IPS-18a (cell line): ENCODE measurements around the gene PXDN.
"Not testable (repeated sequence)": the region's sequence is repeated elsewhere in the genome, so short reads cannot be mapped to it uniquely, and the experiment has no call there.

ENCODE experiments used
- H3K27ac ChIP-seq: one replicate; pipeline ENCODE4 v1.5.1; 2013; ENCODE audit warnings: low read length
- H3K27me3 ChIP-seq: one replicate; pipeline ENCODE4 v1.6.1; 2013; ENCODE audit warnings: mild to moderate bottlenecking, low read length; ENCODE audit not compliant: control insufficient read depth, insufficient read depth
- H3K36me3 ChIP-seq: one replicate; pipeline ENCODE4 v1.6.1; 2013; ENCODE audit warnings: low read depth, low read length; ENCODE audit not compliant: control insufficient read depth
- H3K4me1 ChIP-seq: one replicate; pipeline ENCODE4 v1.6.1; 2013; ENCODE audit warnings: low read depth, low read length; ENCODE audit not compliant: control insufficient read depth
- H3K4me3 ChIP-seq: one replicate; pipeline ENCODE4 v1.5.1; 2013; ENCODE audit warnings: low read length
- H3K9ac ChIP-seq: one replicate; pipeline ENCODE4 v1.6.1; 2013; ENCODE audit warnings: mild to moderate bottlenecking, low read length, moderate library complexity
- H3K9me3 ChIP-seq: one replicate; pipeline ENCODE4 v1.6.1; 2013; ENCODE audit warnings: low read depth, low read length; ENCODE audit not compliant: control insufficient read depth

PXDN gene

GRCh38 chr2:1758774-1759610 is 14.7 kb upstream of the PXDN start:
- no peak overlapping the region for H3K4me3 ChIP-seq
- no peaks in the 10 kb centered on the region for H3K4me1 ChIP-seq
- H3K9ac ChIP-seq = no peak overlapping the region
- no peaks in the 10 kb centered on the region for H3K36me3 ChIP-seq
- H3K27me3 ChIP-seq = no peaks in the 10 kb centered on the region
- H3K9me3 ChIP-seq = no peaks in the 10 kb centered on the region
- H3K27ac ChIP-seq = no peak overlapping the region

- no peaks in the 10 kb centered on the region for H3K36me3 ChIP-seq
- H3K4me1 ChIP-seq = no peaks in the 10 kb centered on the region
- no peak overlapping the region for H3K4me3 ChIP-seq
- no peak overlapping the region for H3K9ac ChIP-seq
- no peaks in the 10 kb centered on the region for H3K9me3 ChIP-seq
- H3K27ac ChIP-seq = no peak overlapping the region
- H3K27me3 ChIP-seq = no peaks in the 10 kb centered on the region
These were observed 13.9 kb upstream of the PXDN start for GRCh38 chr2:1758171-1758570.

DNA sequence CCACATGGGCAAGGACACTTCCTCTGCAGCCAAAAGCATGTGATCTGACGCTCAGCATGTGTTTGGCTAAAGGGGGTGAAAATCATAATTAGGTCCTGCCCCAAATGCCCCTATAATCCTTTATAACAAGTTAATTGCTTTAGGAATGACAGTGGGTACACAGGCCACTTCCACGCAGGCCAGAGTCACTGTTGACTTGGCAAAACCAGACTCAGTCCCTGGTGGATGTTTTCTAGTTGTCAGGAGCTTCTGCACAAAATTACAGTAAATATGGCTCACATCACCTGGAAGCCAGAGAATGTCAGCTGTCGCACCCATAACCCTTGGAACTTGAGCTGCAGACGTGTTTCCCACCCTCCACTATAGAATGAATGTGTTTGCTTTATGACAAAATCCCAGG is 13.3 kb upstream of the PXDN start:
- H3K9me3 ChIP-seq = no peaks in the 10 kb centered on the region

GRCh38 chr2:1757146-1757545 is 12.8 kb upstream of the PXDN start:
- H3K36me3 ChIP-seq, H3K27me3 ChIP-seq, H3K9ac ChIP-seq, H3K9me3 ChIP-seq, H3K4me3 ChIP-seq, H3K27ac ChIP-seq, H3K4me1 ChIP-seq: not testable (repeated sequence)

More for the DNA sequence above, 13.3 kb upstream of the PXDN start:
- Histone ChIP-seq H3K9ac (no peak overlapping the region), H3K4me1 (no peaks in the 10 kb centered on the region), H3K4me3 (no peak overlapping the region), H3K36me3 (no peaks in the 10 kb centered on the region), H3K27ac (no peak overlapping the region), H3K27me3 (no peaks in the 10 kb centered on the region)

DNA sequence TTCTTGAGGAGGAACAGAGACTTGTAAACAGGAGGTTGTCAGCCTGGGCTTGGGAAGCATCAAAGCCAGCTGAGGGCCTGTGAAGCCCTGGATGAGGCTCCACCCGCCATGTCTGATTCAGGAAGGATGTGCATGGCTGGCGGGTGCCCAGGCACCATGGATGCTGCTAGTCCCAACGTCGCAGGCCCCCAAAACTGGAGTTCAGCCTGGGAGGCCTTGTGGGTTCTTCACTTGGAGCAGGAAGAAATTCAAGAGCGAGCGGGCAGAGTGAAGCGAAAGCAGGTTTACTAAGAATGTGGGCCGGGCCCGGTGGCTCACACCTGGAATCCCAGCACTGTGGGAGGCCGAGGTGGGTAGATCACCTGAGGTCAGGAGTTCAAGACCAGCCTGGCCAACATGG is 12.1 kb upstream of the PXDN start:
- Histone ChIP-seq H3K36me3 (no peaks in the 10 kb centered on the region), H3K27ac (no peak overlapping the region), H3K4me1 (no peaks in the 10 kb centered on the region), H3K9me3 (no peaks in the 10 kb centered on the region), H3K9ac (no peak overlapping the region), H3K27me3 (no peaks in the 10 kb centered on the region), H3K4me3 (no peak overlapping the region)

DNA sequence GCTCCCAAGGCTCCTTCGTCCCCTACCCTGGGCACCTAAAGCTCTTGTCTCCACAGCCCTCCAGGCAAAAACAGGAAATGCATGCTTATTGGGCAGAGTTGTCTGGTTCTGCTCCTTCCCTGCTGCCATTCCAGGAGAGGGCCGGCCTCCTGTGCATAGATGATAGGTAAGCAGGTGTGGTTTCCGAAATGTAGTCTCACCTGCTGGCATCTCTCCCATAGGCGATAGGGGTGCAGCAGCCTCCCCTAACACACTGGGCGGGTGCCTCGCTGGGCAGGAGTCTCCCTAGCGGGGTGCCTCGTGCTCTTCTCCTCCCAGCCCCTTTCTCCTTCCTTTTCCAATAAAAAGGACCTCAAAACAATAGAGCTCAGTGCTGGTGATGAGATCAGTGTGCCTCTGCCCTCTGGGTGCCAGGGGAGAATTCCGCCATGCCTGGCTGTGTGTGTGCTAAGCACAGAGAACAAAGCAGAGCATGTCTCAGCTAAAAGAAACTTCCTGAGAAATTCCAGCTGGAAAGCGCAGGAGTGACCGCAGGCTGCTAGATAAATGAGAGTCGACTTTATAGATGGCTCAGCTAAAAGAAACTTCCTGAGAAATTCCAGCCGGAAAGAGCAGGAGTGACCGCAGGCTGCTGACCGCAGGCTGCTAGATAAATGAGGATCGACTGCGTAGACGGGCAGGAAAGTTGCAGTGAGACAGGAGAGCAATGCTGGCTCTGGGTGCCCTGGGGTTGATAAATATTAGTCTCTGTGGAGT is 11.3 kb upstream of the PXDN start:
- Histone ChIP-seq H3K27ac (no peak overlapping the region), H3K36me3 (no peaks in the 10 kb centered on the region), H3K9me3 (no peaks in the 10 kb centered on the region), H3K4me3 (no peak overlapping the region), H3K9ac (no peak overlapping the region), H3K4me1 (no peaks in the 10 kb centered on the region), H3K27me3 (no peaks in the 10 kb centered on the region)

- Histone ChIP-seq H3K9ac (no peak overlapping the region), H3K27me3 (no peaks in the 10 kb centered on the region), H3K27ac (no peak overlapping the region), H3K36me3 (no peaks in the 10 kb centered on the region), H3K4me3 (no peak overlapping the region), H3K9me3 (no peaks in the 10 kb centered on the region), H3K4me1 (no peaks in the 10 kb centered on the region)
These were observed 10.3 kb upstream of the PXDN start for GRCh38 chr2:1754461-1755170.

DNA sequence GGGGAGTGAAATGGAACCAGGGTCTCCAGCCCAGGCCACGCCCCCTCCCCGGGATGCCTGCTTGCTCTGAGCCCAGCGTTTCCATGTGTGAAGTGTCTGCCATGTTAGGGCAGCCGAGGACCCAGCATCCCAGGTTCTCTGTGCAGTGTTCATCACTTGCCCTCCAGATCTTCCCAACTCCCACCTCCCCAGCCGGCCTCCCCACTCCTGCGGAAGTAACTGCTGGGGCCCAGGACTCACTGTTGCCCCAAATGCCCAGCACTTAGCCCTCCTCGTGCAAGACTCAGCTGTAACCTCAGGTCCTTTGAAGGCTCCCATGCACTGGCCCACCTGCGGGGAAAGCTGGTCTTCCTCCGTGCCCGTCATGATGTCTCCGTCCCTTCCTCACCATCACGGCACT is 9.7 kb upstream of the PXDN start:
- H3K4me1 ChIP-seq = no peaks in the 10 kb centered on the region
- H3K9me3 ChIP-seq = no peaks in the 10 kb centered on the region
- H3K27ac ChIP-seq = no peak overlapping the region

DNA sequence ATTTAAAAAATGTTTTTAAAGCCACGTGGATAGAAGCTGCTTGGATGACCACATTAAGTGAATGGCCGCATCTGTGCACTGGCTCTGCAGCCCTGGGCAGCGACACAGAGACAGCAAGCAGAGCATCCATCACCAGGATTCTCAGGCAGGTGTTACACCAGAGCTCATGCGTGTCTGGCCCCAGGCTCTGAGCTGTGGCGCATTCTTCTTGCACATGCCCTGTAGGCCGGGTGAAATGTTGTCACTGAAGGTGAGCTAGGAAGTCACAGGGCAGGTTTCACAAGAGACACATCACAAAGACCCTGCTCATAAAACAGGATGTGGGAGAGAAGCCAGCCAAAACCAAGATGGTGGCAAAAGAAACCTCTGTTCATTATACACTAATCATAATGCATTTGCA is 8.4 kb upstream of the PXDN start:
- no peak overlapping the region for H3K4me3 ChIP-seq
- H3K36me3 ChIP-seq = no peaks in the 10 kb centered on the region
- H3K27me3 ChIP-seq = peaks cover 9% of the 10 kb centered on the region
- no peaks in the 10 kb centered on the region for H3K4me1 ChIP-seq
- H3K9me3 ChIP-seq = no peaks in the 10 kb centered on the region
- no peak overlapping the region for H3K27ac ChIP-seq
- H3K9ac ChIP-seq = no peak overlapping the region

More for the DNA sequence above, 9.7 kb upstream of the PXDN start:
- no peaks in the 10 kb centered on the region for H3K36me3 ChIP-seq
- no peak overlapping the region for H3K9ac ChIP-seq
- H3K27me3 ChIP-seq = peaks cover under 1% of the 10 kb centered on the region
- H3K4me3 ChIP-seq = no peak overlapping the region

GRCh38 chr2:1751767-1752725 is 7.7 kb upstream of the PXDN start:
- no peaks in the 10 kb centered on the region for H3K9me3 ChIP-seq
- no peaks in the 10 kb centered on the region for H3K4me1 ChIP-seq
- H3K27me3 ChIP-seq = peaks cover 12% of the 10 kb centered on the region
- H3K9ac ChIP-seq = no peak overlapping the region
- H3K36me3 ChIP-seq = no peaks in the 10 kb centered on the region
- H3K27ac ChIP-seq = no peak overlapping the region
- H3K4me3 ChIP-seq = no peak overlapping the region
